ENCODE measurements around the gene LASP1.

LASP1 gene

DNA sequence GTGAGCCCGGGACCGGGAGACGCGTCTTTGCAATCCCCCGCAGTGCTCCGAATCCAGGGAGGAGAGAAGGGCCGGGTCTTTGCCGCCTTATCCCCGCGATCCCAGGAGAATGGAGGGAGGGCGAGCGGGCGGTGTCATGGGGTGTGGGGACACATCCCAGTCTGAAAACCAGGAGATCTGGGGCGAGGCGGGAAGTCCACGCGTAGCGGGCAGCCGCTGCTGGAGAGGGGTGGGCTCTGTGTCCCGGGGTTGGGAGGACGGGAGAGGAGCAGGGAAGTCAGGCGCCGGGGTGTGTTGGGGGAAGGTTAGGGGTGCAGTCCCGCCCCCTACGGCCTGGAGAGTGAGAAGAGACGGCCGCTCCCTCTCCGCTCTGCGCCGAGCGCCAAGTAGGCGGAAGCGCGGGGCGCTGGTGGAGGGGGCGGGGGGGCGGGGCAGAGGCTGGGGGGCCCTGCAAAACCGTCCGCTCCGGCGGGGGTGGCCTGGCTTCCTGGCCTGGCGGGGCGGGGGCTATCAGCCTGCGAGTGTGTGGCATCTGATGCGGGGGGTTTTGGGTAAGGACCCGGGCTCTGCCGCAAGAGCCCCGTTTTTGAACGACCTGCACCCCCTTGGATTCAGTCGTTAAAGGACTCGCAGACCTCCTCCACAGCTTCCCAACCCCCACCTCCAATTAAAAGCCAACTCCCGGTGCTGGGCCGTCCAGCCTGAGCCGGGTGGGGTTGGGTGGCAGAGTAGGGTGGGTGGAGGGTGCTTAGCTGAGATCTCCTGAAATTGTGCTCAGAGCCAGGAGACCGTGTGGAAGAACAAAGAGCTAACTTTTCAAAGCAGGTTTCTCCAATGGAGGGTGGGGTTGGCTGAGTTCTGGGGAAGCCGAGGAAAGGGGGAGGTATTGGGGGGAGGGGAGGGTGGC is 654 bp downstream of the LASP1 start:
- peak; percentile 45 for DNase-seq (ENCODE audit: low read depth)

DNA sequence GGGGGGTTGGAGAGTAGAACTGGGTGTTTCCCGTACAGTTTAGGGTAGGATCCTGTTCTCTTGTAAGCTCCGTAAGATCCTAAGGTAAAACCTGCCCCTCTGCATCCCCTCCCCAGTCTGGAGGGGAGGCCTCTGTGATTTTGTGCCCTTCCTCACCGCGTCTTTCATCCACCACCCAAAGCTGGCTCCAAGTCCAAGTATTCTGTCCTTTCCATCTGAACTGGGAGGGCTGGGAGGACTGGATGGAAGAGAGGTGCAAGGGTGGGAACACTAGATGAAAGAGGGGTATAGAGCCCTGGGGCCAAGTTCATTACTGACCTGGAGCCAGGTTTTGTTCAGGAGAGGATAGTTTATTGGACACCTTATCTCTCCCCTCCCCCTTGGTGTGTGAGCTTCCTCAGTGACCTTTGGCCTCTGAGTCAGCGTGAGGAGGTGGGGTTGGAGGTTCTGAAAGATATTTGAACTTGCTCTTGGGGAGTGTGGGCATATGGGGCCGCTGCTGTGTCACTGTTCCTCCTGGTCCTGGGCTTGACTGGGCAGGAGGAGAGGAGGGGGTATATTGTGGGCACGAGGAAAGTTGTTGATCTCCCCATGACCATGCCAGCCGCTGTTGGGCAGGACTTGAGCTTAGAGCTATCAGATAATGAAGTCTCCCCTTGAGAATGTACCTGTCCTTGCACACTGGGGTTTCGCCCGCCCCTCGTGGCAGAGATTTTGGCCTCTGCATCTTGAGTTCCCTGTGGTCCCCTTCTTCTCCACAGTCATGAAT is 1.6 kb downstream of the LASP1 start:
- DNase-seq (ENCODE audit: low read depth): peak; percentile 68

DNA sequence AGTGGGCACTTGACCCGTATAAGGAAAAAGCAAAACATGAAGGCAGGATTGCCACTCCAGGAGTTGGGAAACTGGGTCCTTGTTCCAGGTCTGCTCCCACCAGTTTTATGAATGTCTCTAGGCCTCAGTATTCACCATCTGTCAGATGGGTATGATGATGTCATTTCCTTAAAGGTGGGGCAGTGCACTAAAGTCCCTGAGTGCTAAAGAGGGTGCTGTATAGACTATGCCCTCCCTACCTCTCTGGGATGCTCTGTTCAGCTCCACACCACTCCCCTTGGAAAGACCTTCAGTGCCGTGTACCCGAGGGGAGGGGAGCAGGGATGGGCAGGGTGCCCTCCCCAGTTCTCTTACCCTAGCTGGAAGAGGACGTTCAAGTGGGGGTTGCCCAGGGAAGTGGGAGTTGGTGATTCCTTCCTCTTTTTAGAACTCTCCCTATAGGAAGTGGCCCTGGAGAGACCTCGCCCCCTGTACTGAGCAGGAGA is 2.2 kb downstream of the LASP1 start:
- DNase-seq (ENCODE audit: low read depth): no peak

GRCh38 chr17:38872671-38873385 is 3.0 kb downstream of the LASP1 start:
- no peak for DNase-seq (ENCODE audit: low read depth)

- no peak for DNase-seq (ENCODE audit: low read depth)
Measured at GRCh38 chr17:38873640-38874380, 4.0 kb downstream of the LASP1 start.

DNA sequence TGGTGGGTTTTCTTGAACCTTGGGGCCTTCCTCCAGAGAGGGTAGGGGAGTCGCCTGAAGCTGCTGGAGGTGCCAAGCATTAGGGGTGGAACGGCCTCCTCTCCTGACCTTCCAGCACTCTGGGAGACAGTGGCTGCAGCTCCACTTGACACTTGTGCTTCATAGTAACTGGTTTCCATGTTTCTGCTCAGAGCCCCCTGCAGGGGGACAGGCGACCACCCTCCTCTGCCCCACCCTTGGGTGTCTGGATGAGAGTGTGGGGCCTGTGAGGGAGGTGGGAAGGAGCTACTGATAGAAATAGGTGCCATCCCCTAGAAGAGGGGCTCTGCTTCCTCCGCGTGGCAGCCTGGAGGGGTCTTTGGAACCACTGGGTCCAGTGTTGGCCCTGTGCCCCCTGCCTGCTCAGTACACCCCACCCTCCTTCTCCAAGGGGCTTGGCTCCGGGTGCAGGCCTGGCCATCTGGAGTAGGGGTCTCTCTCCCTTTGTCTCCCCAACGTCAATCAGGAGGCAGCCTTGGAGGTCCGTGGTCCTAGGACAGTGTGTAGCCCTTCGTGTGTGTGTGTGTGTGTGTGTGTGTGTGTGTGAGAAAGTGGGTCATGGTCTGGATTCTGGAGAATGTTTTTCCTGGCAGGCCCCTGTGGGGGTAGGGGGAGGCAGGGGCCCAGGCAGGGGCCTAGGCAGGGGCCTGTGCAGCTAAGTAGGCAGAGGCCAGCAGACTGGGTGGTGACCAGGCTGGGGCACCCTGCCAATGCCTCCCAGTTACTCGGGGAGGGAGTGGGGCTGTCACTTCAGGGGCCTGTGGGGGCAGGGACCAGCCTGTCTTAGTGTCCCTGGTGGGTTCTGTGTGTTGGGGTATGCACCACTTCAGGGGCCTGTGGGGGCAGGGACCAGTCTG is 4.9 kb downstream of the LASP1 start:
- DNase-seq (ENCODE audit: low read depth): no peak

DNA sequence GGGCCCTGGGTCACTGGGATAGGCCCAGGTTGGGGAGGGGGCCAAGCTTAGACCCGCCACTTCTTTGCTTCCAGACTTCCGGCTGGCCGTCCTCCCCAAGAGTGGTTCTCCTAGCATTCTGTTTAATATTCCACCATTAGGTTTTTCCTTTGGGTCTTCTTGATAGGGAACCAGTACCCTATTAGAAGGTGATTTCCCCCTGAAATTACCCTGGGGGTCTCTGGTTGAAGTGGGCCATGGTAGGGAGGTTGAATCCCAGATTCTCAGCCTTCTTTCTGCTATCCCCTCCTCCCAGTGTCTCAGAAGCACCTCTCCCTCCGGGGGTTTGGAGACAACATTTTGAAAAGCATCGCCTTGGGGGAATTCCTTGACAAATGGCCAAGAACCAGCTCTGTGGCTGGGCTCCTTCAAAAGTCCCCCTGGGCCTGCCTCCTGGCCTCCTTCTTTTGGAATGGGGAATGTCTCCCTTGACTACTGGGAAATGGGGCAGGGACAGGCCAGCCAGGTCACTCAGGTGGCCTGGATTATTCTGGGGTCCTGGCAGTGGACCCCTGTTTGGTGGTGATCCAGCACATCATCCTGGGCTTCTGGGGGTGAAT is 5.7 kb downstream of the LASP1 start:
- DNase-seq (ENCODE audit: low read depth): no peak

DNA sequence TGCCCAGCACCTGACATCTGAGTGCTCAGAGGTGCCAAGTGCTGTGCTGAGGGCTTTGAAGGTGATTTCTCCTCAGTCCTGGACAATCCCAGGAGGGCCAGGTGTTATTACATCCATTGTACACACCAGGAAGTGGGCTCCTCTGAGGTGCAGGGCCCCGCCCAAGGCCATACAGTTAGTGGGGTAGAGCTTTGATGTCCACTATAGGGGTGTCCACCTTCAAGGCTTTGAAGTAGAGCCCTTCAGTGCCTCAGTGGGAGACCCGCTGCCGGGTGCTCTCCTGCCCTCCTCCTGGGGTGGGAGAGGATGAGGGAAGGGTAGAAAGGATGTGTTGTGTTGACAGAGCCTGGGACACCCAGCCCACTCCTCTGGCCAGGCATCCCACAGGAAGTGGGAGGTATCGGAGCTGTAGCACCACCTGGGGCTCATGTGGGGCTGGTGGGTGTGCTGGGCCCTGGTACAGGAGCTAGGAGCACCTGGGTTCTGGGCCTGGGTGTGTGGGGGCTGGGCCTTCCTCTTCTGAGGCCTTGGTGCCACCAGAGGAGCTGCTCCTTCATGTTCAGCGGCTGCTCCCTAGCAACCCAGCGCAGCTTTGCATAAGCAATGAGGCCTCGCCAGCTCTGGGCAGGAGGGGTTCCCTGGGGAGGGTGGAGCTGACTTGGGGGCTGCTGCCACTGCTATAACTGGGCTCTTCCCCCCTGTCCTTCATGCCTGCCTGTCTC is 7.4 kb downstream of the LASP1 start:
- DNase-seq (ENCODE audit: low read depth): no peak

DNA sequence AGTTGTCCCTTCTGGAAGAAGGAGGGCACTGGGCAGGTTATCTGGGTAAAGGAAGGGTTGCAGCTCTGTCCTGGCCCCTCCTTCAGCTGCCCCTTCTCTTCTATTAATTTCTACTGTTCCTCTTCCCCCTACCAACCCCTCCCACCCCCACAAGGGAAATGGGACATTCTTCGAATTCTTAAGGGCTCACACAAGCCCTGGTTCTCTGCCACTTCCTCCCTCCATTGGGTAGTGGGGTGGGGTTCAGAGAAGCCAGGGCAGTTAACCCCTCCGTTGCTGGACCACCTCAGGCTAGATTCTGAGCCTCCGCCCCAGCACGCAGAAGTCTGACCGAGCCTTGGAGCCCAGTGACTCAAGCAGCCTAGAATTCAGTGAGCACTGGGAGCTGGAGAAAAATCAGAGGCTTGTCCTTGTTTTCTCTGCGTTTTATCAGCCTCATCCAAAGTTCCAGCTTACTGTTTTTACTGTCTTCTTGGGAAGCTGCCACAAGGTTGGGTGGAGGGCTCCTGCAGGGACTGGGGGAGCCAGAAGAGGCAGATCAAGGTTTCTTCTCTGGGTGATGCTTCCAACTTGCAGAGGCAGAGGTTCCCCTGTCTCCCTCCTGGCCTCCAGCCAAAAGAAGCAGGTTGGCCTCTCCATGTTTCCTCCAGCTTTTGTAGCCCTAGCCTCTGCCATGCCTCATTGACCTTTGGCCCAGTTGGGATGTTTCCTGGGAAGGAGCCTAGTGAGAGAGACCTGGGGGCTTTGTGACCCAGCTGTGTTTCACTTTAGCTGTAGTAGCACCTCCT is 10.2 kb downstream of the LASP1 start:
- no peak for DNase-seq (ENCODE audit: low read depth)

DNA sequence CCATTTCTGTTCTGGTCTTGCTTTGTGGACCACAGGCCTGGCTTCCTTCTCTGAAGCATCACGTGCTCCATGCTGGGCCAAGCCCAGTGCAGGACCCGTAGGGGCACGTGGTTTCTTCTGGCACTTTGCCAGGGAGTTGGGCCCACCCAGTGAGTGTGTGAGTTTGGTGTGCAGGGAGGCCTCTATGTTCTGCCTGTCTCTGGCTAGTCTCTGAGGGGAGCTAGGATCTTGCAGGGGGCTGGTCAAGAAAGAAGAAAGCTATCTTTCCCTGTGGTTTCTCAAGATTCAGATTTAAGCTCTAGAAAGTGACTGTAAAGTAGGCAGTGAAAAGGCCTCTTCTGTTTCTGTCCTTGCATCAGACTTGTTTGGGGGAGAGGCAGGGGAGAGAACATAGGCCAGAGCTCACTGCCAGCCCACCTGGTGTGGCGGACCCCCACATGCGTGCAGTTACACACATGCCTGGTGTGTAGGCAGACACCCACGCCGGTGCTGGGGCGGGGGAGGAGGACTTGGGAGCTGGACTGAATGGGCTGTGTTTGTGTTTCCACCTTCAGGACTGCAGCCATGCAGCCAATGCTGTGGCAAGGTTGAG is 11.8 kb downstream of the LASP1 start:
- DNase-seq (ENCODE audit: low read depth): no peak

- DNase-seq (ENCODE audit: low read depth): no peak
Measured at GRCh38 chr17:38882870-38883269, 13.0 kb downstream of the LASP1 start.

GRCh38 chr17:38883592-38884526 is 14.0 kb downstream of the LASP1 start:
- no peak for DNase-seq (ENCODE audit: low read depth)

DNA sequence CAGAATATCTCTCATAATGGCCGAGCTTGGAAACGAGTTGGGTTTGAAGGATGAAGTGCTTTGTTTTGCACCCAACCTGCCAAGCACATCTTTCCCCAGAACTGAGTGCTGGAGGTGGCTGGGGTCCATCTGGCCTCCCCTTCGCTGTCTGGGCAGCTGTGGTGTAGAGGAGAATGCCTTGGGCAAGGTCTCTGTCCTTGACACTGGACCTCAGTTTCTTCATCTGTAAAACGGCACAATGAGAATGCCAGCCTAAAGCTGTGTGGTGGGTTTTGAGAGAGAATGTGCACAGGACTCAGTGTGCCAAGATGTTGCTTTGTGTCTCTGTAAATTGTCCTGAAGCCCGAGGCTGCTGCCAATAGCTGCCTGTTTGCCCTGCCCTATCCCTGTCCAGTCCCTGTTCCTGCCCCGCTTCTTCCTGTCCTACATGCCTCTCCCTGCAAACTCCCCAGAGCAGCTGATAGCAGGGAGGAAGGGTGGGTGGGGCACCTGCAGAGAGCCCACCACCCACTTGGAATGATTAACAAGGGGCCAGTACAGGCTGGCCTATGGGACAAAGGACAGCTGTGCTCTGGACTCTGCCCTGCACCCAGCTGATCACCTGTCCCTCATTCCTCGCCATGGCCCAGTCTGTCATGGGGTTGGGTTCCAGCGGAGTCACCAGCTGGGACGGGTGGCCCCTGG is 15.3 kb downstream of the LASP1 start:
- DNase-seq (ENCODE audit: low read depth): no peak

DNA sequence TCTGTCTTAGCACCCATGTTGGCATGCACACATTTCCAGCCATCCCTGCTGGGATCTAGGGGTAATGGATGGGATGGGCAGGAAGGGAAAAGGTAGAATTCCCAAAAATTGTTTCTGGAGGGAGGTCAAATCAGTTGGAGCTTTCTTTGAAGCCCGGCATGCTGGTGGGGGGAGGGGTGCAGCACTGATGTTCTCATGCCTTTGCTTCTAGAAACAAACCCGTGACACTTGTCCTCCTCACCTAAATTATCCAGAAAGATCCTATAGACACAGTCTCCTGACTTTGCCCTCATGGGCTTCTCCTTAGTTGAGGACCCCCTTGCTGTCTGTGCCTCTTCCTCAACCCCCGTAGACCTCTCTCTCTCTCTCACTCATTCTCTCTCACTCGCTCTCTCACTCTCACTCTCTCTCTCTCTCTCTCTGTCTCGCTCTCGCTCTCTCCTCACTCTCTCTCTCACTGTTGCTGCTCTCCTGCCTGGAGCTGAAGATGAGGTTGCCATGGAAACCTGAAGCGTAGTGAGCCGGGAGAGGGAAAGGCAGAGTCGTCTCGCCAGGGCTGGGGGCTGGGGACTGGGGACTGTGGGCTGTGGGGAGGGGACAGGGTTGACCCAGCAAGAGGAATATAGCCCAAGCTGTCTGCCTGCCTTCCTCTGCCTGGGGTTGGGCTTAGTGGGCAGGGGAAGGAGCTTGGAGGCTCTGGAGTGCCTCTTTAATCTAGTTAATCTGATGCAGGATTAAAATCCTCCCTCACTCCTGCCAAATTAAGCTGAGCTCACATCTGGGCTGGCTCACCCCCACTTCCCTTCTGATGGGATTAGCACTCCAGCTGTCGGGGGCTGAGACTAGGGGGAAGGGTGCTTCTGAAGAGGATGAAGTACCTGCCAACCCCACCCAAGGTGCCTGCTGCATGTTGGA is 16.1 kb downstream of the LASP1 start:
- no peak for DNase-seq (ENCODE audit: low read depth)

DNA sequence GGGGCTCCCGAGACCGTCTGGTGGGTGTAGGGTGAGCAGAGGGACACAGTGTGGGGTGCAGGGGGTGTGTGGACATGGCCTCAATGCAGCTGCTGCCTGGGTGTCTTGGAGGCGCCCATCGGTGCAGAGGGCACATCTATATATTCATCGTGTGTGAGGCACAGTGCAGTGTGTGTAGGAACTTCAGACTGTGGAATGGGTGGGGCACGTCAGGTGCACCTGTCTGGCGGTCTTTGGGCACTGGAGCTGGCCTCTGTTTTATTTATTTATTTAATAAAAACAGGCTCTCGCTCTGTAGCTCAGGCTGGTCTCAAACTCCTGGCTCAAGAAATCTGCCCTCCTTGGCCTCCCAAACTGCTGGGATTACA is 16.8 kb downstream of the LASP1 start:
- DNase-seq (ENCODE audit: low read depth): no peak

- DNase-seq (ENCODE audit: low read depth): no peak
Measured at GRCh38 chr17:38888842-38889241, 19.0 kb downstream of the LASP1 start.

All from activated gamma-delta T cell treated with anti-CD3 and anti-CD28 coated beads, Interleukin-2, amount 50 U/mL, for 16 hours (primary cell).